HEK293 (cell line): Measurements from ENCODE around the gene RPS15A.

ENCODE experiments used
- CTCF ChIA-PET: fragments of 350-600 bp; formaldehyde crosslinking; extraction: SDS; loops from one replicate; lab custom pipeline; 2021; ENCODE audit warnings: antibody characterized with exemption; lab: Yijun Ruan, JAX
- POLR2A ChIA-PET: fragments of 300-600 bp; formaldehyde crosslinking; extraction: SDS; loops from one replicate; lab custom pipeline; 2020; ENCODE audit warnings: antibody characterized with exemption, inconsistent platforms; lab: Yijun Ruan, JAX
- H3K27ac ChIP-seq: fragments of 200-500 bp; sonication (Bioruptor generic); 2 replicates; pipeline ENCODE4 v1.5.1; 2014; ENCODE audit warnings: low read depth, low read length, control low read depth, inconsistent platforms; ENCODE audit errors: extremely low read depth
- H3K36me3 ChIP-seq, 2 experiments: fragments of 200-500 bp in 1 of 2; sonication (Bioruptor generic) in 1 of 2; 1 replicate in 1 of 2; 2 replicates in 1 of 2; pipeline ENCODE4 v1.5.1; 2014 to 2017; ENCODE audit warnings: inconsistent platforms in 2 of 2, low read length in 2 of 2; ENCODE audit not compliant: control insufficient read depth in 2 of 2, insufficient read depth in 1 of 2
- H3K4me1 ChIP-seq: fragments of 200-500 bp; sonication (Bioruptor generic); 2 replicates; pipeline ENCODE4 v1.5.1; 2014; ENCODE audit warnings: mild to moderate bottlenecking, low read length, inconsistent platforms; ENCODE audit not compliant: control insufficient read depth, insufficient read depth
- H3K4me3 ChIP-seq: 2 replicates; pipeline ENCODE4 v1.5.1; 2011; ENCODE audit warnings: low read depth, mild to moderate bottlenecking, control low read depth, low read length, moderate library complexity
- H3K9me3 ChIP-seq: fragments of 200-500 bp; sonication (Bioruptor generic); 2 replicates; pipeline ENCODE4 v1.5.1; 2014; ENCODE audit warnings: low read depth, low read length, inconsistent platforms; ENCODE audit not compliant: control insufficient read depth, insufficient read depth
- ELK4 ChIP-seq: IDR thresholded peaks from 2 replicates; pipeline ENCODE4 v1.6.1; 2011; ENCODE audit warnings: mild to moderate bottlenecking, low read depth, low read length, borderline replicate concordance
- FEZF1 ChIP-seq: fragments of 450-650 bp; formaldehyde crosslinking; IDR thresholded peaks from 2 replicates; pipeline ENCODE4 v1.5.1; 2016; ENCODE audit warnings: missing biosample characterization, missing genetic modification characterization
- MYNN ChIP-seq: fragments of 450-650 bp; formaldehyde crosslinking; IDR thresholded peaks from 2 replicates; pipeline ENCODE4 v1.5.1; 2016; ENCODE audit warnings: missing biosample characterization, missing genetic modification characterization, borderline replicate concordance
- PRDM1 ChIP-seq: fragments of 450-650 bp; formaldehyde crosslinking; IDR thresholded peaks from 2 replicates; pipeline ENCODE4; 2016; ENCODE audit warnings: missing biosample characterization, missing genetic modification characterization
- REPIN1 ChIP-seq: fragments of 450-650 bp; formaldehyde crosslinking; IDR thresholded peaks from 2 replicates; pipeline ENCODE4 v1.5.1; 2017; ENCODE audit warnings: missing biosample characterization, missing genetic modification characterization, low read depth
- SCRT2 ChIP-seq: fragments of 450-650 bp; formaldehyde crosslinking; IDR thresholded peaks from 2 replicates; pipeline ENCODE4 v1.5.1; 2016; ENCODE audit warnings: missing biosample characterization, missing genetic modification characterization
- TCF7L2 ChIP-seq: IDR thresholded peaks from 2 replicates; pipeline ENCODE4 v1.6.1; 2011; ENCODE audit warnings: low read depth, mild to moderate bottlenecking, inconsistent platforms, low read length, moderate library complexity, borderline replicate concordance
- YY1 ChIP-seq: fragments of 450-650 bp; formaldehyde crosslinking; IDR thresholded peaks from 2 replicates; pipeline ENCODE4 v1.5.1; 2018; ENCODE audit warnings: missing biosample characterization, missing genetic modification characterization
- ZBTB26 ChIP-seq: fragments of 450-650 bp; formaldehyde crosslinking; optimal IDR thresholded peaks from 2 replicates; pipeline ENCODE3; 2016; ENCODE audit warnings: missing biosample characterization, mild to moderate bottlenecking, missing genetic modification characterization
- ZBTB6 ChIP-seq: fragments of 450-650 bp; formaldehyde crosslinking; IDR thresholded peaks from 2 replicates; pipeline ENCODE4 v1.5.1; 2017; ENCODE audit warnings: missing biosample characterization, missing genetic modification characterization
- ZFP69B ChIP-seq: fragments of 450-650 bp; formaldehyde crosslinking; IDR thresholded peaks from 2 replicates; pipeline ENCODE4 v1.5.1; 2016; ENCODE audit warnings: missing biosample characterization, missing genetic modification characterization
- ZNF292 ChIP-seq: fragments of 450-650 bp; formaldehyde crosslinking; IDR thresholded peaks from 2 replicates; pipeline ENCODE4 v1.5.1; 2016; ENCODE audit warnings: low read depth, missing biosample characterization, missing genetic modification characterization, borderline replicate concordance
- ZNF362 ChIP-seq: fragments of 450-650 bp; formaldehyde crosslinking; IDR thresholded peaks from 2 replicates; pipeline ENCODE4 v1.5.1; 2016; ENCODE audit warnings: missing biosample characterization, missing genetic modification characterization
- ZNF433 ChIP-seq: fragments of 450-650 bp; formaldehyde crosslinking; IDR thresholded peaks from 2 replicates; pipeline ENCODE4 v1.5.1; 2016; ENCODE audit warnings: missing biosample characterization, missing genetic modification characterization, low read depth
- ZNF501 ChIP-seq: fragments of 450-650 bp; formaldehyde crosslinking; IDR thresholded peaks from 2 replicates; pipeline ENCODE4 v1.5.1; 2016; ENCODE audit warnings: missing biosample characterization, missing genetic modification characterization
- ZNF580 ChIP-seq: fragments of 450-650 bp; formaldehyde crosslinking; IDR thresholded peaks from 2 replicates; pipeline ENCODE4 v1.5.1; 2016; ENCODE audit warnings: missing biosample characterization, missing genetic modification characterization
- ZNF664 ChIP-seq: fragments of 450-650 bp; formaldehyde crosslinking; IDR thresholded peaks from 2 replicates; pipeline ENCODE4 v1.5.1; 2016; ENCODE audit warnings: missing biosample characterization, missing genetic modification characterization
- ZNF830 ChIP-seq: fragments of 450-650 bp; IDR thresholded peaks from 2 replicates; pipeline ENCODE4 v1.5.0; 2018; ENCODE audit warnings: missing biosample characterization, missing genetic modification characterization, low read depth, mild to moderate bottlenecking, moderate library complexity
- ZSCAN30 ChIP-seq: fragments of 450-650 bp; IDR thresholded peaks from 2 replicates; pipeline ENCODE4 v1.5.1; 2018; ENCODE audit warnings: missing biosample characterization, mild to moderate bottlenecking, missing genetic modification characterization, moderate library complexity

RPS15A gene

GRCh38 chr16:18789850-18790706 is at the start of gene RPS15A (continued):
- TF ChIP-seq ZNF433 (tag by site-specific recombination) (0 out of 2 replicates have a peak, but pooled peaks have one; percentile 5), REPIN1 (tag by site-specific recombination) (peak; percentile 65; the same call in 1 of the 2 replicates), ZNF362 (tag by site-specific recombination) (peak; percentile 94), ZNF501 (tag by site-specific recombination) (peak; percentile 86), SCRT2 (tag by site-specific recombination) (0 out of 2 replicates have a peak, but pooled peaks have one; percentile 17), PRDM1 (tag by site-specific recombination) (0 out of 2 replicates have a peak, but pooled peaks have one; percentile 37), TCF7L2 (no peak), ZBTB26 (tag by site-specific recombination) (peak; percentile 36), ZFP69B (peak; percentile 93)

- Histone ChIP-seq H3K4me3 (no peak overlapping the region), H3K4me1 (no peaks in the 10 kb centered on the region), H3K36me3 (peaks cover 43 to 93% of the 10 kb centered on the region in 2 experiments), H3K9me3 (no peaks in the 10 kb centered on the region), H3K27ac (no peak overlapping the region)
- POLR2A ChIA-PET: no interaction called here
- CTCF ChIA-PET: no interaction called here
- TF ChIP-seq MYNN (tag by site-specific recombination): no peak
- TF ChIP-seq ZSCAN30 (tag by site-specific recombination): no peak
- TF ChIP-seq FEZF1 (tag by site-specific recombination): no peak
- no peak for TF ChIP-seq ZNF830 (tag by site-specific recombination)
- no peak for TF ChIP-seq ZNF580 (tag by site-specific recombination)
- no peak for TF ChIP-seq ZBTB6 (tag by site-specific recombination)
- TF ChIP-seq ZNF292 (tag by site-specific recombination): no peak
- TF ChIP-seq YY1: no peak
Measured at GRCh38 chr16:18839555-18839954, 49.4 kb upstream of the RPS15A start.

- TF ChIP-seq ELK4: no peak
- TF ChIP-seq ZNF664 (tag by site-specific recombination): 0 out of 2 replicates have a peak, but pooled peaks have one; percentile 38
- TF ChIP-seq, all 188 proteins: peak for 1
- H3K4me1 ChIP-seq: no peaks in the 10 kb centered on the region
- H3K4me3 ChIP-seq: no peak overlapping the region
- H3K36me3 ChIP-seq: peaks cover 35 to 93% of the 10 kb centered on the region in 2 experiments
- CTCF ChIA-PET: interaction anchor here (1.0 to 2.9 kb wide), 2 partner anchors 35 to 133 kb away, joined by 3 to 10 read pairs; partner anchors contain the start of gene ARL6IP1
- no peak overlapping the region for H3K27ac ChIP-seq
- POLR2A ChIA-PET: interaction anchor here (2.2 kb wide), 1 partner anchor 35 kb away, joined by 7 read pairs; the partner anchor contains the start of gene ARL6IP1
- H3K9me3 ChIP-seq: no peaks in the 10 kb centered on the region
Measured at GRCh38 chr16:18836702-18837101, 46.6 kb upstream of the RPS15A start.
